GM23248 (cell line): Measurements from ENCODE around the gene SLC6A1. TPM values are rescaled to one million over a fixed set of nuclear protein-coding genes. Genes with fewer than 3 reads are reported as not detected.

Source experiments
- DNase-seq: peaks from one replicate; pipeline ENCODE4 v3.0.0-alpha.2; 2015
- H2AFZ ChIP-seq: fragments of 200-600 bp; sonication (generic); 2 replicates; pipeline ENCODE4 v1.6.1; 2016; ENCODE audit warnings: antibody characterized with exemption
- H3F3A ChIP-seq: fragments of 200-600 bp; sonication (generic); 2 replicates; pipeline ENCODE4 v1.6.1; 2016; ENCODE audit warnings: mild to moderate bottlenecking, antibody characterized with exemption, mixed run types; ENCODE audit not compliant: insufficient read depth
- H3K27ac ChIP-seq: fragments of 200-600 bp; sonication (generic); 2 replicates; pipeline ENCODE4 v1.5.1; 2016; ENCODE audit warnings: mild to moderate bottlenecking
- H3K27me3 ChIP-seq: fragments of 200-600 bp; sonication (generic); replicated peaks from 2 replicates; pipeline ENCODE4 v1.6.1; 2016; ENCODE audit warnings: mild to moderate bottlenecking; ENCODE audit not compliant: insufficient read depth
- H3K36me3 ChIP-seq: fragments of 200-600 bp; sonication (generic); 2 replicates; pipeline ENCODE4 v1.6.1; 2016; ENCODE audit warnings: low read depth, mild to moderate bottlenecking
- H3K4me1 ChIP-seq: fragments of 200-600 bp; sonication (generic); 2 replicates; pipeline ENCODE4 v1.6.1; 2016; ENCODE audit warnings: mild to moderate bottlenecking; ENCODE audit not compliant: insufficient read depth
- H3K4me2 ChIP-seq: fragments of 200-600 bp; sonication (generic); one replicate; pipeline ENCODE4 v1.6.1; 2016; ENCODE audit warnings: mild to moderate bottlenecking; ENCODE audit not compliant: unreplicated experiment
- H3K4me3 ChIP-seq: fragments of 200-600 bp; sonication (generic); 2 replicates; pipeline ENCODE4 v1.5.1; 2016; ENCODE audit warnings: mild to moderate bottlenecking
- H3K79me2 ChIP-seq: fragments of 200-600 bp; sonication (generic); 2 replicates; pipeline ENCODE4 v1.6.1; 2016; ENCODE audit warnings: mild to moderate bottlenecking; ENCODE audit not compliant: insufficient read depth
- H3K9ac ChIP-seq: fragments of 200-600 bp; sonication (generic); 2 replicates; pipeline ENCODE4 v1.6.1; 2016; ENCODE audit warnings: mild to moderate bottlenecking
- H3K9me2 ChIP-seq: fragments of 200-600 bp; sonication (generic); 2 replicates; pipeline ENCODE4 v1.6.1; 2016; ENCODE audit warnings: mixed run types, mild to moderate bottlenecking, moderate library complexity; ENCODE audit not compliant: insufficient read depth
- H3K9me3 ChIP-seq: fragments of 200-600 bp; sonication (generic); one replicate; pipeline ENCODE4 v1.6.1; 2017; ENCODE audit warnings: low read depth
- H4K20me1 ChIP-seq: fragments of 200-600 bp; sonication (generic); 2 replicates; pipeline ENCODE4 v1.6.0; 2016; ENCODE audit not compliant: insufficient read depth
- EZH2 ChIP-seq: fragments of 200-600 bp; sonication (generic); IDR thresholded peaks from 2 replicates; pipeline ENCODE4 v1.6.1; 2018; ENCODE audit warnings: antibody characterized with exemption, mild to moderate bottlenecking; ENCODE audit not compliant: insufficient read depth, poor library complexity, severe bottlenecking
- EZH2phosphoT487 ChIP-seq: fragments of 200-600 bp; sonication (generic); IDR thresholded peaks from 2 replicates; pipeline ENCODE4 v1.6.1; 2018; ENCODE audit warnings: antibody characterized with exemption, moderate library complexity, mild to moderate bottlenecking, low read depth; ENCODE audit not compliant: insufficient read depth
- WGBS, 2 experiments: methylation state at CpG; one replicate each; pipeline ENCODE4 v1.1.6; 2015 to 2017; ENCODE audit warnings: low lambda C conversion rate in 2 of 2, low coverage in 1 of 2; ENCODE audit errors: missing lambda C conversion rate in 2 of 2; 5-methylcytosine and 5-hydroxymethylcytosine counted together
- in situ Hi-C: fragments of 300-500 bp; cut with MboI; formaldehyde crosslinking; loops from 2 replicates; pipeline ENCODE4 v1.15.0; 2020
- polyA plus RNA-seq: library from polyadenylated mRNA; unstranded; fragments of >200 nt; fragmentation: Nextera tagmentation; extraction: Ambion mirVana; gene quantifications from 2 replicates; pipeline ENCODE4 v1.2.1, GENCODE V29; 2016
- total RNA-seq: library from RNA; depleted of rRNA; stranded (reverse); fragments of >200 nt; shearing (Covaris generic); gene quantifications from 2 replicates; pipeline ENCODE4 v1.2.3, GENCODE V29; 2014

Gene SLC6A1
- total and polyA plus RNA-seq, 2 experiments from 2014 or later = not detected

GRCh38 chr3:11022115-11022514 is 29.6 kb downstream of the SLC6A1 start:
- H2AFZ ChIP-seq = no peak overlapping the region
- no peaks in the 10 kb centered on the region for H3K4me1 ChIP-seq
- H3K79me2 ChIP-seq = no peaks in the 10 kb centered on the region
- no peaks in the 10 kb centered on the region for H3K36me3 ChIP-seq
- no peak overlapping the region for H3K27ac ChIP-seq
- H3K9me3 ChIP-seq = no peaks in the 10 kb centered on the region
- DNase-seq = no peak
- in situ Hi-C loops = no loop called here
- H3K4me3 ChIP-seq = no peak overlapping the region
- H3K4me2 ChIP-seq = no peak overlapping the region
- H3F3A ChIP-seq = no peaks in the 10 kb centered on the region
- no peaks in the 10 kb centered on the region for H4K20me1 ChIP-seq
- H3K9ac ChIP-seq = no peak overlapping the region
- H3K27me3 ChIP-seq = peaks cover 11% of the 10 kb centered on the region
- no peaks in the 10 kb centered on the region for H3K9me2 ChIP-seq
- WGBS, 2 experiments = 60 to 75% methylated on average over 10 of the region's 10 CpGs
- TF ChIP-seq EZH2phosphoT487 (no peak), EZH2 (no peak)

GRCh38 chr3:11024181-11024580 is 31.6 kb downstream of the SLC6A1 start:
- in situ Hi-C loops = no loop called here
- 52 to 55% methylated on average over 4 of the region's 4 CpGs for WGBS, 2 experiments
- Histone ChIP-seq H3K9me3 (no peaks in the 10 kb centered on the region), H3K4me1 (no peaks in the 10 kb centered on the region), H3F3A (no peaks in the 10 kb centered on the region), H3K4me2 (no peak overlapping the region), H3K79me2 (no peaks in the 10 kb centered on the region), H3K9ac (no peak overlapping the region), H3K4me3 (no peak overlapping the region), H2AFZ (no peak overlapping the region), H3K36me3 (no peaks in the 10 kb centered on the region), H3K9me2 (no peaks in the 10 kb centered on the region), H4K20me1 (no peaks in the 10 kb centered on the region), H3K27ac (no peak overlapping the region), H3K27me3 (peaks cover 11% of the 10 kb centered on the region)
- TF ChIP-seq EZH2 = no peak
- no peak for TF ChIP-seq EZH2phosphoT487
- no peak for DNase-seq

GRCh38 chr3:11029948-11030347 is 37.4 kb downstream of the SLC6A1 start:
- no peaks in the 10 kb centered on the region for H3K4me1 ChIP-seq
- H2AFZ ChIP-seq = no peak overlapping the region
- in situ Hi-C loops = no loop called here
- H3K27ac ChIP-seq = no peak overlapping the region
- H3K4me2 ChIP-seq = no peak overlapping the region
- H4K20me1 ChIP-seq = no peaks in the 10 kb centered on the region
- H3K9ac ChIP-seq = no peak overlapping the region
- H3F3A ChIP-seq = no peaks in the 10 kb centered on the region
- no peak overlapping the region for H3K4me3 ChIP-seq
- H3K36me3 ChIP-seq = no peaks in the 10 kb centered on the region
- H3K27me3 ChIP-seq = no peaks in the 10 kb centered on the region; the same call in 1 of the 2 replicates
- no peaks in the 10 kb centered on the region for H3K9me3 ChIP-seq
- no peak for TF ChIP-seq EZH2phosphoT487
- TF ChIP-seq EZH2 = no peak
- no peaks in the 10 kb centered on the region for H3K9me2 ChIP-seq
- no peak for DNase-seq
- no peaks in the 10 kb centered on the region for H3K79me2 ChIP-seq
- 32 to 34% methylated on average over 2 to 3 of the region's 3 CpGs for WGBS, 2 experiments

GRCh38 chr3:11033871-11034270 is 41.3 kb downstream of the SLC6A1 start:
- no peaks in the 10 kb centered on the region for H3K9me2 ChIP-seq
- H3K9me3 ChIP-seq = no peaks in the 10 kb centered on the region
- H3K27ac ChIP-seq = no peak overlapping the region
- H3K79me2 ChIP-seq = no peaks in the 10 kb centered on the region
- H4K20me1 ChIP-seq = no peaks in the 10 kb centered on the region
- H3K4me3 ChIP-seq = no peak overlapping the region
- WGBS, 2 experiments = 36 to 56% methylated on average over 2 to 3 of the region's 3 CpGs
- no peak overlapping the region for H3K9ac ChIP-seq
- no peak overlapping the region for H2AFZ ChIP-seq
- H3F3A ChIP-seq = no peaks in the 10 kb centered on the region
- in situ Hi-C loops = no loop called here
- H3K27me3 ChIP-seq = peaks cover 10% of the 10 kb centered on the region; the same call in 1 of the 2 replicates
- H3K36me3 ChIP-seq = no peaks in the 10 kb centered on the region
- H3K4me2 ChIP-seq = no peak overlapping the region
- DNase-seq = no peak
- no peak for TF ChIP-seq EZH2phosphoT487
- TF ChIP-seq EZH2 = no peak
- no peaks in the 10 kb centered on the region for H3K4me1 ChIP-seq
